Liver (tissue), 9 donors: Measurements from ENCODE around the gene STARD9. TPM values are rescaled to one million over a fixed set of nuclear protein-coding genes. Genes with fewer than 3 reads are reported as not detected.

Experiments used
- DNase-seq: peaks from one replicate; pipeline ENCODE4 v3.0.0-alpha.2; 2017; ENCODE audit warnings: low spot score
- H3K27ac ChIP-seq, 2 donors: one replicate each; pipeline ENCODE4 v1.7.0; 2013; ENCODE audit warnings: inconsistent platforms in 2 of 2, low read length in 2 of 2, control low read depth in 1 of 2, low read depth in 1 of 2, mild to moderate bottlenecking in 1 of 2
- H3K27me3 ChIP-seq, 4 donors: one replicate each; pipeline versions ENCODE4 v1.6.1 to v1.7.0; 2013; ENCODE audit warnings: low read length in 3 of 4, inconsistent platforms in 1 of 4, mild to moderate bottlenecking in 1 of 4, moderate library complexity in 1 of 4; ENCODE audit not compliant: control insufficient read depth in 4 of 4, insufficient read depth in 4 of 4
- H3K36me3 ChIP-seq, 4 donors: one replicate each; pipeline versions ENCODE4 v1.6.1 to v1.7.0; 2013; ENCODE audit warnings: low read length in 3 of 4, mild to moderate bottlenecking in 3 of 4, low read depth in 1 of 4, moderate library complexity in 1 of 4; ENCODE audit not compliant: control insufficient read depth in 4 of 4, insufficient read depth in 3 of 4
- H3K4me1 ChIP-seq, 4 donors: one replicate each; pipeline versions ENCODE4 v1.6.1 to v1.7.0; 2013; ENCODE audit warnings: low read length in 3 of 4, mild to moderate bottlenecking in 3 of 4, moderate library complexity in 1 of 4; ENCODE audit not compliant: control insufficient read depth in 4 of 4, insufficient read depth in 4 of 4
- H3K4me3 ChIP-seq, 3 donors: one replicate each; pipeline versions ENCODE4 v1.6.1 to v1.7.0; 2013; ENCODE audit warnings: low read length in 3 of 3, control low read depth in 1 of 3, low read depth in 1 of 3, mild to moderate bottlenecking in 1 of 3
- H3K9ac ChIP-seq, 2 donors: one replicate each; pipeline ENCODE4 v1.7.0; 2013; ENCODE audit warnings: low read length in 2 of 2, mild to moderate bottlenecking in 2 of 2, moderate library complexity in 2 of 2, control low read depth in 1 of 2, low read depth in 1 of 2
- H3K9me3 ChIP-seq, 4 donors: one replicate each; pipeline versions ENCODE4 v1.6.1 to v1.7.0; 2013; ENCODE audit warnings: low read length in 3 of 4; ENCODE audit not compliant: control insufficient read depth in 4 of 4
- ATF3 ChIP-seq: IDR thresholded peaks from 2 replicates; pipeline ENCODE4 v1.6.1; 2016; ENCODE audit warnings: antibody characterized with exemption
- CTCF ChIP-seq: fragments of 150-350 bp; IDR thresholded peaks from 2 replicates; pipeline ENCODE4 v1.5.1; 2017; ENCODE audit warnings: improper control_type of control experiment, low read depth, low read length; ENCODE audit not compliant: missing input control
- FOXA2 ChIP-seq: IDR thresholded peaks from 2 replicates; pipeline ENCODE4 v1.6.1; 2016; ENCODE audit warnings: antibody characterized with exemption
- GABPA ChIP-seq, 2 donors: IDR thresholded peaks in 1 of 2; conservative IDR thresholded peaks in 1 of 2; 2 replicates each; pipeline ENCODE4 v1.6.1; 2016; ENCODE audit warnings: antibody characterized with exemption in 2 of 2, mild to moderate bottlenecking in 1 of 2, moderate library complexity in 1 of 2
- HNF4A ChIP-seq, 2 donors: conservative IDR thresholded peaks; 2 replicates each; pipeline ENCODE4 v1.6.1; 2016; ENCODE audit warnings: antibody characterized with exemption in 2 of 2, mild to moderate bottlenecking in 2 of 2
- HNF4G ChIP-seq: IDR thresholded peaks from 2 replicates; pipeline ENCODE4 v1.6.1; 2016; ENCODE audit warnings: antibody characterized with exemption
- JUND ChIP-seq, 2 donors: IDR thresholded peaks; 2 replicates each; pipeline ENCODE4 v1.6.1; 2016; ENCODE audit warnings: antibody characterized with exemption in 2 of 2
- RAD21 ChIP-seq, 2 donors: IDR thresholded peaks; 2 replicates each; pipeline ENCODE4 v1.6.1; 2016; ENCODE audit warnings: antibody characterized with exemption in 2 of 2, mild to moderate bottlenecking in 2 of 2
- RXRA ChIP-seq, 2 donors: IDR thresholded peaks; 2 replicates each; pipeline ENCODE4 v1.6.1; 2017 to 2018; ENCODE audit warnings: antibody characterized with exemption in 2 of 2, mild to moderate bottlenecking in 1 of 2
- TAF1 ChIP-seq: conservative IDR thresholded peaks from 2 replicates; pipeline ENCODE4 v1.6.1; 2016; ENCODE audit warnings: antibody characterized with exemption, mild to moderate bottlenecking
- YY1 ChIP-seq: IDR thresholded peaks from 2 replicates; pipeline ENCODE4 v1.6.1; 2016; ENCODE audit warnings: antibody characterized with exemption, mild to moderate bottlenecking
- ZBTB33 ChIP-seq: IDR thresholded peaks from 2 replicates; pipeline ENCODE4 v1.6.1; 2016; ENCODE audit warnings: antibody characterized with exemption
- WGBS: extraction: QIAGEN DNeasy Blood & Tissue Kit; methylation state at CpG from one replicate; pipeline ENCODE4 v1.1.7; 2013; 5-methylcytosine and 5-hydroxymethylcytosine counted together
- polyA plus RNA-seq, 2 donors: library from polyadenylated mRNA; stranded (reverse) in 1 of 2; unstranded in 1 of 2; fragments of 200-250 nt in 1 of 2; fragments of >200 nt in 1 of 2; fragmentation: Nextera tagmentation in 1 of 2; extraction: Ambion mirVana in 1 of 2; gene quantifications; one replicate each; pipeline versions ENCODE4 v1.2.1 to v1.2.3, GENCODE V29; 2013 to 2015
- total RNA-seq, 2 donors: library from RNA; depleted of rRNA; stranded (reverse); fragments of >200 nt; gene quantifications; one replicate each; pipeline ENCODE4 v1.2.3, GENCODE V29; 2014
- TF ChIP-seq, protein P1 (sequence below): IDR thresholded peaks from 2 replicates; pipeline ENCODE4 v1.6.1; 2016; ENCODE audit warnings: antibody characterized with exemption
- donor health status: healthy.
- donor health status: healthy.
- donor health status: healthy.
- donor health status: healthy.
- donor health status: healthy.

The STARD9 gene
- total and polyA plus RNA-seq, 4 donors, result 0.26 to 3.9 (median 0.54) TPM

- H3K36me3 ChIP-seq, result peaks cover 5 to 35% (median 24%) of the 10 kb centered on the region in 4 donors
- H3K9me3 ChIP-seq, result no peaks in the 10 kb centered on the region
- no peak overlapping the region for H3K27ac ChIP-seq
- H3K4me3 ChIP-seq, result no peak overlapping the region
- no peak for TF ChIP-seq ZBTB33
- no peak for TF ChIP-seq CTCF
- TF ChIP-seq TAF1, result no peak
- no peak for TF ChIP-seq HNF4G
- TF ChIP-seq, protein P1, sequence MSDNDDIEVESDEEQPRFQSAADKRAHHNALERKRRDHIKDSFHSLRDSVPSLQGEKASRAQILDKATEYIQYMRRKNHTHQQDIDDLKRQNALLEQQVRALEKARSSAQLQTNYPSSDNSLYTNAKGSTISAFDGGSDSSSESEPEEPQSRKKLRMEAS, result no peak
- TF ChIP-seq FOXA2, result no peak
- no peak for TF ChIP-seq HNF4A (conservative IDR thresholded peaks at IDR 0.05)
- no peak for TF ChIP-seq YY1
- WGBS, result 99% methylated on average over 1 of the region's 1 CpG
- H3K4me1 ChIP-seq, result no peaks in the 10 kb centered on the region
- no peak for DNase-seq
- H3K27me3 ChIP-seq, result no peaks in the 10 kb centered on the region
- no peak overlapping the region for H3K9ac ChIP-seq
Observed at GRCh38 chr15:42533246-42533645, 42.2 kb upstream of the STARD9 start.

- Histone ChIP-seq H3K9me3 (no peaks in the 10 kb centered on the region), H3K4me3 (no peak overlapping the region), H3K27me3 (no peaks in the 10 kb centered on the region), H3K27ac (no peak overlapping the region), H3K36me3 (peaks cover 0 to 20% (median 15%) of the 10 kb centered on the region in 4 donors), H3K9ac (no peak overlapping the region), H3K4me1 (peaks cover 2 to 13% (median 10%) of the 10 kb centered on the region in 4 donors)
- WGBS, result 90% methylated on average over 4 of the region's 4 CpGs
- TF ChIP-seq RAD21 (IDR thresholded peaks at IDR 0.05) (no peak), GABPA (IDR thresholded peaks at IDR 0.05 in 1 of 2, conservative IDR thresholded peaks at IDR 0.05 in 1 of 2) (no peak), ZBTB33 (no peak), HNF4G (no peak), ATF3 (no peak), FOXA2 (no peak), RXRA (IDR thresholded peaks at IDR 0.05) (no peak), JUND (IDR thresholded peaks at IDR 0.05) (no peak), TAF1 (no peak)
- TF ChIP-seq, protein P1, result no peak
- DNase-seq, result no peak
Observed at GRCh38 chr15:42544853-42545629, 30.4 kb upstream of the STARD9 start.
